IMR-90 (cell line): Measurements from ENCODE around the gene EME2. TPM values are rescaled to one million over a fixed set of nuclear protein-coding genes. Genes with fewer than 3 reads are reported as not detected.

Source experiments
- ATAC-seq: fragments of 200-7000 bp; cut with Tn5 transposase; 2 replicates; pipeline ENCODE4 v1.9.1; 2020; ENCODE audit warnings: low read depth, mild to moderate bottlenecking, moderate library complexity
- BruUV-seq: library from RNA; stranded (reverse); fragments of 400-500 nt; replicated peaks from 2 replicates; lab custom pipeline; 2021; lab: Mats Ljungman, UMichigan
- CTCF ChIA-PET: fragments of 300-600 bp; formaldehyde crosslinking; extraction: SDS; loops from one replicate; lab custom pipeline; 2021; ENCODE audit warnings: antibody characterized with exemption; lab: Yijun Ruan, JAX
- POLR2A ChIA-PET: fragments of 300-600 bp; sonication (Branson Sonifier 250); formaldehyde crosslinking; loops from one replicate; lab custom pipeline; 2022; ENCODE audit warnings: antibody characterized with exemption; ENCODE audit not compliant: unreplicated experiment; lab: Charles Lee
- DNase-seq: peaks from one replicate; pipeline ENCODE4 v3.0.0; 2013
- H2AFZ ChIP-seq: replicated peaks from 2 replicates; pipeline ENCODE3; 2013; ENCODE audit warnings: low read length, mild to moderate bottlenecking; ENCODE audit not compliant: poor library complexity
- H2AK5ac ChIP-seq: 2 replicates; pipeline ENCODE4 v1.6.1; 2013; ENCODE audit warnings: low read depth, low read length, inconsistent platforms
- H2AK9ac ChIP-seq: replicated peaks from 2 replicates; pipeline ENCODE3; 2013; ENCODE audit warnings: mild to moderate bottlenecking, low read depth, low read length, moderate library complexity; ENCODE audit not compliant: poor library complexity
- H2BK120ac ChIP-seq: 2 replicates; pipeline ENCODE4 v1.6.1; 2013; ENCODE audit warnings: low read depth, low read length, inconsistent platforms
- H2BK15ac ChIP-seq: 3 replicates; pipeline ENCODE4 v1.6.1; 2013; ENCODE audit warnings: low read depth, low read length, inconsistent platforms
- H2BK20ac ChIP-seq: 2 replicates; pipeline ENCODE4 v1.6.1; 2013; ENCODE audit warnings: low read depth, mild to moderate bottlenecking, inconsistent platforms, low read length, moderate library complexity
- H2BK5ac ChIP-seq: 2 replicates; pipeline ENCODE4 v1.6.1; 2013; ENCODE audit warnings: mild to moderate bottlenecking, low read depth, low read length, inconsistent platforms; ENCODE audit not compliant: poor library complexity, severe bottlenecking
- H3K14ac ChIP-seq: replicated peaks from 2 replicates; pipeline ENCODE4 v1.6.1; 2013; ENCODE audit warnings: low read depth, low read length, inconsistent platforms
- H3K18ac ChIP-seq: 2 replicates; pipeline ENCODE4 v1.6.1; 2013; ENCODE audit warnings: low read depth, low read length, control low read depth
- H3K23ac ChIP-seq: 2 replicates; pipeline ENCODE4 v1.6.1; 2013; ENCODE audit warnings: low read depth, low read length, inconsistent platforms
- H3K27ac ChIP-seq: 2 replicates; pipeline ENCODE4 v1.5.1; 2013; ENCODE audit warnings: mild to moderate bottlenecking, control low read depth, low read length; ENCODE audit not compliant: insufficient read depth
- H3K27me3 ChIP-seq: 2 replicates; pipeline ENCODE4 v1.6.1; 2013; ENCODE audit warnings: low read length; ENCODE audit not compliant: control insufficient read depth, insufficient read depth
- H3K36me3 ChIP-seq: 2 replicates; pipeline ENCODE4 v1.6.1; 2013; ENCODE audit warnings: low read length, mixed read lengths; ENCODE audit not compliant: control insufficient read depth, insufficient read depth
- H3K4ac ChIP-seq: 2 replicates; pipeline ENCODE4 v1.6.1; 2013; ENCODE audit warnings: low read depth, low read length, inconsistent platforms
- H3K4me1 ChIP-seq: 2 replicates; pipeline ENCODE4 v1.6.1; 2013; ENCODE audit warnings: low read length, mixed read lengths; ENCODE audit not compliant: control insufficient read depth, insufficient read depth
- H3K4me2 ChIP-seq: 2 replicates; pipeline ENCODE4 v1.6.1; 2013; ENCODE audit warnings: low read depth, mild to moderate bottlenecking, control low read depth, low read length, moderate library complexity
- H3K4me3 ChIP-seq: 2 replicates; pipeline ENCODE4 v1.5.1; 2013; ENCODE audit warnings: low read depth, mild to moderate bottlenecking, control low read depth, low read length, moderate library complexity; ENCODE audit not compliant: insufficient read depth
- H3K56ac ChIP-seq: 2 replicates; pipeline ENCODE4 v1.6.1; 2013; ENCODE audit warnings: low read length, inconsistent platforms; ENCODE audit not compliant: insufficient read depth; ENCODE audit errors: extremely low read depth
- H3K79me1 ChIP-seq, 2 experiments: 2 replicates each; pipeline ENCODE4 v1.6.1; 2013; ENCODE audit warnings: low read length in 2 of 2, inconsistent platforms in 1 of 2, low read depth in 1 of 2
- H3K9ac ChIP-seq: 2 replicates; pipeline ENCODE4 v1.6.1; 2013; ENCODE audit warnings: low read depth, low read length, control low read depth
- H3K9me1 ChIP-seq: 2 replicates; pipeline ENCODE4 v1.6.1; 2013; ENCODE audit warnings: low read length, inconsistent platforms; ENCODE audit not compliant: insufficient read depth
- H3K9me3 ChIP-seq: 2 replicates; pipeline ENCODE4 v1.6.1; 2013; ENCODE audit warnings: low read length; ENCODE audit not compliant: control insufficient read depth, insufficient read depth
- H4K20me1 ChIP-seq: 2 replicates; pipeline ENCODE4 v1.6.1; 2013; ENCODE audit warnings: low read length, inconsistent platforms; ENCODE audit not compliant: insufficient read depth
- H4K5ac ChIP-seq: 2 replicates; pipeline ENCODE4 v1.6.1; 2013; ENCODE audit warnings: mild to moderate bottlenecking, low read depth, low read length, control low read depth
- H4K8ac ChIP-seq, 2 experiments: 2 replicates each; pipeline ENCODE4 v1.6.1; 2013; ENCODE audit warnings: low read depth in 2 of 2, low read length in 2 of 2, control low read depth in 1 of 2, inconsistent platforms in 1 of 2
- H4K91ac ChIP-seq: 2 replicates; pipeline ENCODE4 v1.6.1; 2013; ENCODE audit warnings: low read depth, low read length, inconsistent platforms; ENCODE audit not compliant: insufficient read depth
- BHLHE40 ChIP-seq: fragments of 150-350 bp; IDR thresholded peaks from 2 replicates; pipeline ENCODE4 v1.6.1; 2016; ENCODE audit warnings: mild to moderate bottlenecking, low read depth, low read length
- CHD1 ChIP-seq: IDR thresholded peaks from 2 replicates; pipeline ENCODE4 v1.6.1; 2012; ENCODE audit warnings: low read depth, low read length, improper control_type of control experiment
- CTCF ChIP-seq: conservative IDR thresholded peaks from 2 replicates; pipeline ENCODE4 v1.5.1; 2012; ENCODE audit warnings: mild to moderate bottlenecking, low read depth, low read length, improper control_type of control experiment
- FOS ChIP-seq: fragments of 150-350 bp; IDR thresholded peaks from 2 replicates; pipeline ENCODE4 v1.6.1; 2016; ENCODE audit warnings: low read depth, low read length
- MAFK ChIP-seq: IDR thresholded peaks from 2 replicates; pipeline ENCODE4 v1.6.1; 2012; ENCODE audit warnings: low read depth, low read length, improper control_type of control experiment
- MAZ ChIP-seq: IDR thresholded peaks from 2 replicates; pipeline ENCODE4 v1.6.1; 2012; ENCODE audit warnings: low read depth, mild to moderate bottlenecking, low read length, improper control_type of control experiment, moderate library complexity, borderline replicate concordance
- POLR2A ChIP-seq: IDR thresholded peaks from 2 replicates; pipeline ENCODE4 v1.6.1; 2012; ENCODE audit warnings: mild to moderate bottlenecking, low read depth, low read length
- SMC3 ChIP-seq: fragments of 150-350 bp; IDR thresholded peaks from 2 replicates; pipeline ENCODE4 v1.6.1; 2016; ENCODE audit warnings: low read depth, mild to moderate bottlenecking, antibody characterized with exemption, low read length, moderate library complexity
- WGBS, 2 experiments: methylation state at CpG; one replicate each; pipeline versions ENCODE4 v1.1.5 to v1.1.7; 2013; ENCODE audit warnings: missing lambda C conversion rate in 2 of 2; ENCODE audit not compliant: insufficient read length in 1 of 2; ENCODE audit errors: extremely low coverage in 2 of 2; 5-methylcytosine and 5-hydroxymethylcytosine counted together
- dilution Hi-C: fragments of 300-500 bp; cut with HindIII; formaldehyde crosslinking; loops from one replicate; pipeline ENCODE4 v1.14.3; 2018; ENCODE audit warnings: low sequenced_read_pairs; ENCODE audit not compliant: unreplicated experiment
- in situ Hi-C: fragments of 300-500 bp; cut with MboI; formaldehyde crosslinking; loops from 3 replicates; pipeline ENCODE4 v1.14.3; 2019; ENCODE audit warnings: low sequenced_read_pairs, inconsistent platforms, mixed read lengths
- intact Hi-C: fragments of 100-400 bp; cut with micrococcal nuclease; formaldehyde crosslinking; loops from 2 replicates; pipeline ENCODE4 v1.10.0; 2022
- polyA plus RNA-seq, 3 experiments: library from polyadenylated mRNA; depleted of rRNA; stranded (reverse); fragments of >200 nt; gene quantifications; 2 replicates each; pipeline ENCODE4 v1.2.3, GENCODE V29; 2012; ENCODE audit warnings: low replicate concordance in 1 of 3
- total RNA-seq: library from RNA; depleted of rRNA; stranded (reverse); fragments of >200 nt; gene quantifications from 2 replicates; pipeline ENCODE4 v1.2.3, GENCODE V29; 2012
- TF ChIP-seq, protein P1 (sequence below): fragments of 150-350 bp; IDR thresholded peaks from 2 replicates; pipeline ENCODE4 v1.6.1; 2016; ENCODE audit warnings: low read depth, mild to moderate bottlenecking, low read length, moderate library complexity, borderline replicate concordance

EME2 gene
- total and polyA plus RNA-seq, 2 of the 4 experiments (the other 2 are of a cell fraction) = 1.3 to 9.6 TPM

DNA sequence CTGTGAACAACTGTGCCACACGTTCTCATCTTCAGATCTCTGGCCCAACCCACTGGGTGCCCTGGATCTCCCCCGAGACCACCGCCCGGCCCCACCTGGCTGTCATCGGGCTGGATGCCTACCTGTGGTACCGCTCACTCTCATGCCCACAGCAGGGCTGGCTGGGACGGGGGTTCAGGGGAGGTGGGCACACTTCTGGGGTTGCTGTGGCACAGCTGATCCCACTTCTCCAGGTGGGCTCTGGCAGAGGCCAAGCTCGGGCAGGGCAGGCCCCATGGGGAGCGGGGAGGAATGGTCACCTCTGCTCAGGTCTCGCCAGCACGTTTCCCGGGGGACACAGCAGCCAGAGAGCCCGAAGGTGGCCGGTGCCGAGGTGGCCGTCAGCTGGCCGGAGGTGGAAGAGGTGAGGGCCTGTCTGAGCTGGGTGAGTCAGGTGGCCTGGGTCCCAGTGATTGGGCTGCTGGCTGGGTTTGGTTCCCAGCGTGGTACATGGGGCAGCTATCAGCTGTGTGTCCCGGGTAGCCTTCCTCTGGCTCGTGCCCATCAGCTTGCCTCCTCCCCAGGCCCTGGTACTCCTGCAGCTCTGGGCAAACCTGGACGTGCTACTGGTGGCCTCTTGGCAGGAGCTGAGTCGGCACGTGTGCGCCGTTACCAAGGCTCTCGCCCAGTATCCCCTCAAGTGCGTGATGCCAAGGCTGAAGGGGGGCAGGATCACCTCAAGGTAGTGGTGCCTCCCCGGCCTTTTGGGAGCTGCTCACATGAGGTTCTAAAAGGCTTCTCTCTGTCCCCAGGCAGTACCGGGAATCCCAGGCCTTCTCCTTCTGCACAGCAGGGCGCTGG is 2.6 kb downstream of the EME2 start (continued):
- TF ChIP-seq, protein P1, sequence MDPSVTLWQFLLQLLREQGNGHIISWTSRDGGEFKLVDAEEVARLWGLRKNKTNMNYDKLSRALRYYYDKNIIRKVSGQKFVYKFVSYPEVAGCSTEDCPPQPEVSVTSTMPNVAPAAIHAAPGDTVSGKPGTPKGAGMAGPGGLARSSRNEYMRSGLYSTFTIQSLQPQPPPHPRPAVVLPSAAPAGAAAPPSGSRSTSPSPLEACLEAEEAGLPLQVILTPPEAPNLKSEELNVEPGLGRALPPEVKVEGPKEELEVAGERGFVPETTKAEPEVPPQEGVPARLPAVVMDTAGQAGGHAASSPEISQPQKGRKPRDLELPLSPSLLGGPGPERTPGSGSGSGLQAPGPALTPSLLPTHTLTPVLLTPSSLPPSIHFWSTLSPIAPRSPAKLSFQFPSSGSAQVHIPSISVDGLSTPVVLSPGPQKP = no peak

DNA sequence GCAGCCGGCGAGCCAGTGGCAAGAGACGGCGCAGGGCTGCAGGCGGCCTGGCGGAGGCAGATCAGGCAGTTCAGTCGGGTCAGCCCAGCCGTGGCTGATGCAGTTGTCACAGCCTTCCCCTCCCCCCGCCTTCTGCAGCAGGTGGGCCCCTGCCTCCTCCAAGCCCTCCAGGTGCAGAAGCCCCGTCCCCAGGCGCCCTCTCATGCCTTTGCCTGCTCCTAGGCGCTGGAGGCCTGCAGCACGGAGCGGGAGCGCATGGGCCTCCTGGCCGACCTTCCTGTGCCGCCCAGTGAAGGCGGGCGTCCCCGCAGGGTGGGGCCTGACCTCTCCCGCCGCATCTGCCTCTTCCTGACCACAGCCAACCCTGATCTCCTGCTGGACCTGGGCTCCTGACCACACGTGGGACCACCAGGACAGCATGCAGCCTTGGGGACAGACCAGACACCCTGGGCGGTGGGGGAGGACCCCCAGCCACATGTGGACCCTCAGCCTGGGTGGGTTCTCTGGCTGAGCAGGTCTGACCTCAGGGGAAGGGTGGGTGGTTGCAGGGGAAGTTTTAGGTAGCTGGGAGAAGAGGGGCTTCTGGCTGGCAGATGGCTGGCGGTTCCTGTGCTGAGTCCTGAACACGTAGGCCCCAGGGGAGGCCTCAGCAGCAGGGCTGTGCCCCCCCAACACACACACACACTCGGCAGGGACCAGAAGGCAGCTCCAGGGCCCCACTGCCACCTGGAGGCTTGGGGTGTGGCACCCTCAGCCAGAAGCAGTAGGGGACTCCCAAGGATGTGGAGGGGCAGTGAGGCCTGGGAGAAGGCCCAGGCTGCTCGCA is 3.4 kb downstream of the EME2 start:
- H2BK20ac ChIP-seq = no peak overlapping the region
- peaks cover 33% of the 10 kb centered on the region for H3K36me3 ChIP-seq
- no peak overlapping the region for H3K23ac ChIP-seq
- no peaks in the 10 kb centered on the region for H3K27me3 ChIP-seq
- no peak overlapping the region for H3K4ac ChIP-seq
- H3K4me1 ChIP-seq = peaks cover 14% of the 10 kb centered on the region
- peaks cover 5% of the 10 kb centered on the region; the same call in 1 of the 2 replicates for H3K9me1 ChIP-seq
- dilution Hi-C loops = no loop called here
- no peak overlapping the region for H2BK120ac ChIP-seq
- no peak overlapping the region for H2AK5ac ChIP-seq
- no peak overlapping the region for H2BK5ac ChIP-seq
- no peak overlapping the region for H4K8ac ChIP-seq
- H2BK15ac ChIP-seq = no peak overlapping the region
- no peak overlapping the region for H4K5ac ChIP-seq
- ChIA-PET POLR2A (no interaction called here), CTCF (no interaction called here)
- no peak for DNase-seq
- H3K9me3 ChIP-seq = no peaks in the 10 kb centered on the region
- no peak overlapping the region for H4K91ac ChIP-seq
- no peak overlapping the region for H3K4me2 ChIP-seq
- no peak overlapping the region for H3K4me3 ChIP-seq
- no TSS peak for BruUV-seq
- H3K79me1 ChIP-seq = peaks cover 17 to 61% of the 10 kb centered on the region in 2 experiments
- no peak for ATAC-seq
- H3K18ac ChIP-seq = no peak overlapping the region
- no peak overlapping the region for H3K56ac ChIP-seq
- intact Hi-C loops = no loop called here
- H2AFZ ChIP-seq = peak overlapping the region; percentile 49
- no peak overlapping the region for H2AK9ac ChIP-seq
- in situ Hi-C loops = no loop called here
- H3K27ac ChIP-seq = no peak overlapping the region
- WGBS, 2 experiments = 82% methylated on average over 6 of the region's 28 CpGs; no CpG with 5 or more reads in 1 of the 2 experiments
- H3K14ac ChIP-seq = no peak overlapping the region
- peaks cover 21% of the 10 kb centered on the region for H4K20me1 ChIP-seq
- H3K9ac ChIP-seq = no peak overlapping the region
- TF ChIP-seq MAFK (no peak), MAZ (no peak), CTCF (no peak), FOS (no peak), POLR2A (no peak), SMC3 (no peak), CHD1 (no peak), BHLHE40 (no peak)
- TF ChIP-seq, protein P1 = no peak
